Esophagus squamous epithelium (tissue), 5 donors: Measurements from ENCODE around the gene FAM124A. TPM values are rescaled to one million over a fixed set of nuclear protein-coding genes. Genes with fewer than 3 reads are reported as not detected.

ENCODE experiments used
- DNase-seq: peaks from one replicate; lab custom pipeline; 2025; lab: John Stamatoyannopoulos, UW
- H3K27ac ChIP-seq, 4 donors: fragments of 200-600 bp; sonication (generic); one replicate each; pipeline ENCODE4 v1.5.1; 2016 to 2019; ENCODE audit warnings: mild to moderate bottlenecking in 1 of 4
- H3K27me3 ChIP-seq, 4 donors: fragments of 200-600 bp; sonication (generic); 1 replicate in 3 of 4; 2 replicates in 1 of 4; pipeline versions ENCODE4 v1.5.1 to v1.6.0; 2017 to 2021; ENCODE audit warnings: antibody characterized with exemption in 1 of 4
- H3K36me3 ChIP-seq, 3 donors: fragments of 200-600 bp; sonication (generic); one replicate each; pipeline ENCODE4 v1.5.1; 2016 to 2019
- H3K4me1 ChIP-seq, 3 donors: fragments of 200-600 bp; sonication (generic); one replicate each; pipeline ENCODE4 v1.5.1; 2017 to 2019
- H3K4me3 ChIP-seq, 4 donors: fragments of 200-600 bp; sonication (generic); 1 replicate in 3 of 4; 2 replicates in 1 of 4; pipeline ENCODE4 v1.5.1; 2016 to 2019; ENCODE audit warnings: mild to moderate bottlenecking in 2 of 4, moderate library complexity in 1 of 4
- H3K9me3 ChIP-seq, 3 donors: fragments of 200-600 bp; sonication (generic); one replicate each; pipeline ENCODE4 v1.5.1; 2016 to 2019
- POLR2A ChIP-seq, 4 donors: fragments of 450-650 bp; IDR thresholded peaks; one replicate each; pipeline ENCODE4 v1.6.1; 2017; ENCODE audit warnings: antibody characterized with exemption in 4 of 4, mild to moderate bottlenecking in 4 of 4, moderate library complexity in 3 of 4
- WGBS, 2 donors: methylation state at CpG; one replicate each; pipeline ENCODE4 v1.1.5; 2018; 5-methylcytosine and 5-hydroxymethylcytosine counted together
- intact Hi-C: fragments of 100-400 bp; cut with DNase I; formaldehyde crosslinking; loops from one replicate; pipeline ENCODE4 v1.15.0; 2022
- total RNA-seq, 4 donors: library from RNA; depleted of rRNA; stranded (reverse); fragments of >200 nt; gene quantifications; one replicate each; pipeline ENCODE4 v1.1.0, GENCODE V29; 2016
- TF ChIP-seq, protein P1 (sequence below), 6 experiments: fragments of 450-650 bp in 4 of 6; fragments of 200-600 bp in 2 of 6; sonication (generic) in 2 of 6; IDR thresholded peaks; one replicate each; pipeline ENCODE4 v1.5.1; 2016 to 2019; ENCODE audit warnings: antibody characterized with exemption in 6 of 6, mild to moderate bottlenecking in 4 of 6, moderate library complexity in 4 of 6
- donor health status: DM: yes; HTN: yes; CAD: no.

Gene FAM124A
- total RNA-seq, 4 donors from 2014 or later, result 0.45 to 2.5 (median 1.3) TPM

- no peak overlapping the region for H3K4me3 ChIP-seq
- no peaks in the 10 kb centered on the region for H3K4me1 ChIP-seq
- 52 to 54% methylated on average over 6 of the region's 6 CpGs for WGBS, 2 donors
- H3K36me3 ChIP-seq, result no peaks in the 10 kb centered on the region
- DNase-seq, result no peak
- H3K9me3 ChIP-seq, result no peaks in the 10 kb centered on the region
- TF ChIP-seq POLR2A (IDR thresholded peaks at IDR 0.05), result no peak
- TF ChIP-seq, protein P1, sequence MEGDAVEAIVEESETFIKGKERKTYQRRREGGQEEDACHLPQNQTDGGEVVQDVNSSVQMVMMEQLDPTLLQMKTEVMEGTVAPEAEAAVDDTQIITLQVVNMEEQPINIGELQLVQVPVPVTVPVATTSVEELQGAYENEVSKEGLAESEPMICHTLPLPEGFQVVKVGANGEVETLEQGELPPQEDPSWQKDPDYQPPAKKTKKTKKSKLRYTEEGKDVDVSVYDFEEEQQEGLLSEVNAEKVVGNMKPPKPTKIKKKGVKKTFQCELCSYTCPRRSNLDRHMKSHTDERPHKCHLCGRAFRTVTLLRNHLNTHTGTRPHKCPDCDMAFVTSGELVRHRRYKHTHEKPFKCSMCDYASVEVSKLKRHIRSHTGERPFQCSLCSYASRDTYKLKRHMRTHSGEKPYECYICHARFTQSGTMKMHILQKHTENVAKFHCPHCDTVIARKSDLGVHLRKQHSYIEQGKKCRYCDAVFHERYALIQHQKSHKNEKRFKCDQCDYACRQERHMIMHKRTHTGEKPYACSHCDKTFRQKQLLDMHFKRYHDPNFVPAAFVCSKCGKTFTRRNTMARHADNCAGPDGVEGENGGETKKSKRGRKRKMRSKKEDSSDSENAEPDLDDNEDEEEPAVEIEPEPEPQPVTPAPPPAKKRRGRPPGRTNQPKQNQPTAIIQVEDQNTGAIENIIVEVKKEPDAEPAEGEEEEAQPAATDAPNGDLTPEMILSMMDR (IDR thresholded peaks at IDR 0.05), result no peak
- H3K27me3 ChIP-seq, result peaks cover 0 to 67% (median 0%) of the 10 kb centered on the region in 4 donors
- no peak overlapping the region for H3K27ac ChIP-seq
- intact Hi-C loops, result no loop called here
Measured at GRCh38 chr13:51213173-51213728, 8.9 kb upstream of the FAM124A start.

DNA sequence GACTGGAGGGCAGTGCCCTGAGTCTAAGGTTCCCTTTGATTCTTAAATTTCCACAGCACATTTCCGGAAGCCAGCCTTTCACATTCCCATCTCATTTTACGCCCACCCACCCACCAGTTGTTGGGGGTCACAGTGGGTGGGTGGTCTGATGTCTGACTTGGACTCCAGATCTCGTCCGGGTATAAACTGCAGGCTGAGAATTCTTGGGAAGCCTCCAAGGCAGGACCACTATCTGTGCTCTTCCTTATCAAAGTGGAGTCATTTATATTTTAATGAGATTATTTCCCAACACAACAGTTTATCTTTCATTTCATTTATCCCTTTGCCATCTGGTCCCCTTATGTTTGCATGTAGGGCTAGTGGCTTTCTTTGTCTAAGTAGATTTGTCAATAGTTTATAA lies 3.6 kb upstream of the FAM124A start:
- 80 to 87% methylated on average over 4 of the region's 4 CpGs for WGBS, 2 donors
- Histone ChIP-seq H3K4me3 (no peak overlapping the region), H3K36me3 (no peaks in the 10 kb centered on the region), H3K27me3 (peaks cover 0 to 53% (median 0%) of the 10 kb centered on the region in 4 donors), H3K9me3 (no peaks in the 10 kb centered on the region), H3K4me1 (peaks cover 0 to 21% (median 6%) of the 10 kb centered on the region in 3 donors), H3K27ac (no peak overlapping the region)
- intact Hi-C loops, result no loop called here
- DNase-seq, result no peak
- TF ChIP-seq, protein P1 (IDR thresholded peaks at IDR 0.05), result no peak
- no peak for TF ChIP-seq POLR2A (IDR thresholded peaks at IDR 0.05)

- TF ChIP-seq, protein P1 (IDR thresholded peaks at IDR 0.05), result no peak
- TF ChIP-seq POLR2A (IDR thresholded peaks at IDR 0.05), result no peak
- 71 to 82% methylated on average over 2 of the region's 2 CpGs for WGBS, 2 donors
- H3K4me3 ChIP-seq, result no peak overlapping the region
- no peak for DNase-seq
- H3K27me3 ChIP-seq, result peaks cover 0 to 46% (median 0%) of the 10 kb centered on the region in 4 donors
- no peaks in the 10 kb centered on the region for H3K36me3 ChIP-seq
- no peaks in the 10 kb centered on the region for H3K9me3 ChIP-seq
- peaks cover 0 to 25% (median 6%) of the 10 kb centered on the region in 3 donors for H3K4me1 ChIP-seq
- intact Hi-C loops, result no loop called here
- no peak overlapping the region for H3K27ac ChIP-seq
Measured at GRCh38 chr13:51220706-51221105, 1.5 kb upstream of the FAM124A start.

GRCh38 chr13:51221108-51221507 lies 1.1 kb upstream of the FAM124A start:
- DNase-seq, result no peak
- intact Hi-C loops, result no loop called here
- TF ChIP-seq, protein P1 (IDR thresholded peaks at IDR 0.05), result no peak
- TF ChIP-seq POLR2A (IDR thresholded peaks at IDR 0.05), result no peak
- Histone ChIP-seq H3K36me3 (no peaks in the 10 kb centered on the region), H3K27me3 (peaks cover 0 to 46% (median 0%) of the 10 kb centered on the region in 4 donors), H3K4me1 (peaks cover 0 to 25% (median 6%) of the 10 kb centered on the region in 3 donors), H3K27ac (no peak overlapping the region), H3K4me3 (no peak overlapping the region), H3K9me3 (no peaks in the 10 kb centered on the region)
- 38 to 65% methylated on average over 3 to 4 of the region's 4 CpGs for WGBS, 2 donors

DNA sequence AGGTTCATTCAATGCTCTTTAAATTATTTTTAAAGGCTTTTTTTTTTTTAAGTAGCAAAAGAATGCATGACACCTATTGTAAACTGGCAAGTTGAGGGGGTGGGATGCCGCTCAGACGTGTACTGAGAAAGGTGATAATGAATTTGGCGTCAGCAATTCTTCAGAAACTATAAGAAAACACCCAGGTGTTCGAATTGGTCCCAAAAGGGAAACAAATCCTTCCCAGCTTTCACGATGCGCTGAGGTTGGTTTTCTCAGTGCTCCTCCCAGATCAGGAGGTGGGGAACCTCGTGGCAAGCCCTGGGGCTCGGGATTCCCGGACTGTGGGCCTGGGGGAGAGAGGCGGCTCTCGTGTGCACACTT lies 543 bp upstream of the FAM124A start:
- Histone ChIP-seq H3K27me3 (peaks cover 0 to 49% (median 0%) of the 10 kb centered on the region in 4 donors), H3K36me3 (no peaks in the 10 kb centered on the region), H3K4me1 (peaks cover 0 to 25% (median 6%) of the 10 kb centered on the region in 3 donors), H3K4me3 (peak overlapping the region; percentile 45 to 95 (median 65)), H3K27ac (peak overlapping the region in 1 of 4 donors; percentile 81), H3K9me3 (no peaks in the 10 kb centered on the region)
- intact Hi-C loops, result no loop called here
- WGBS, 2 donors, result 4 to 11% methylated on average over 4 to 7 of the region's 11 CpGs
- DNase-seq, result no peak
- no peak for TF ChIP-seq POLR2A (IDR thresholded peaks at IDR 0.05)
- TF ChIP-seq, protein P1 (IDR thresholded peaks at IDR 0.05), result no peak
